Heart left ventricle (tissue), 13 donors: ENCODE data around the gene RALGAPA2.

Source experiments
- POLR2A ChIP-seq, 2 donors: fragments of 450-650 bp; IDR thresholded peaks; one replicate each; pipeline ENCODE4 v1.6.1; 2017; ENCODE audit warnings: antibody characterized with exemption in 2 of 2, mild to moderate bottlenecking in 2 of 2, moderate library complexity in 2 of 2
- TF ChIP-seq, protein P1 (sequence below), 12 donors: fragments of 200-600 bp; sonication (generic) in 4 of 12; IDR thresholded peaks; one replicate each; pipeline versions ENCODE4 v1.5.0 to v1.8.0; 2018 to 2022; ENCODE audit warnings: antibody characterized with exemption in 12 of 12, mild to moderate bottlenecking in 5 of 12
- donor health status: ischemic (EF 13 %, LVEDD 7.1; RV severe dilation, severe dysfunction).
- donor health status: DM: no; HTN: yes; CAD: no.
- donor health status: DM: no; HTN: no; CAD: no.
- donor health status: ischemic (EF 25% LVEDD 6.9; RV normal size, moderate dysfunction).
- donor health status: ischemic (EF 25% LVEDD 5.7; RV mildly dilated, moderate dysfunction).
- donor health status: ischemic (EF 35%, LVEDD 5.7; RV mildly dilated, moderate dysfunction).
- donor health status: nonischemic (EF 11% LVEDD 7.7; RV severe dilation, severe dysfunction).
- donor health status: DM: yes; HTN: yes; CAD: no.
- donor health status: PGD.
- donor health status: ischemic (EF 29% LVEDD 5.4; RV normal size, mild dysfunction).
- donor health status: nonischemic (EF 23%, LVEDD 6.1; RV moderate dilation, normal function).

DNA sequence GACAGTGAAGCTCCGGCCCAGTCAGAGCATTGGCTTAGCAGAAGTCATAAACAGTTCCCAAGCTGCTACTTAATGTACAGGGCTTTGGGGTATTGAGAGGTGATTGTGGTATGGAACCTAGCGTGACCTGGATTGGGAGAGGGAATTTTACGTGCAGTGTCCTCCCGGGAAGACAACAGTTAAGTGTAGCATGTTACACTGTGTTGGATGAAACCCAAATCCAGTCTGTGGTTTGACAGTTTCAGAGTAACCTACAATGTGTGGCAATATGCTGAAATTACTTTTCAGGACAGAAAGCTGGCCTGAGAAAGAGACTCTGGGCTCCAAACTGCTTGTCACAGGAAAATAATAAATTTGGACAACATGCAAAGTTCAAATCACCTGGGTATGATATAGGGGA, 28.1 kb upstream of the RALGAPA2 start:
- TF ChIP-seq POLR2A (IDR thresholded peaks at IDR 0.05): no peak
- TF ChIP-seq, protein P1, sequence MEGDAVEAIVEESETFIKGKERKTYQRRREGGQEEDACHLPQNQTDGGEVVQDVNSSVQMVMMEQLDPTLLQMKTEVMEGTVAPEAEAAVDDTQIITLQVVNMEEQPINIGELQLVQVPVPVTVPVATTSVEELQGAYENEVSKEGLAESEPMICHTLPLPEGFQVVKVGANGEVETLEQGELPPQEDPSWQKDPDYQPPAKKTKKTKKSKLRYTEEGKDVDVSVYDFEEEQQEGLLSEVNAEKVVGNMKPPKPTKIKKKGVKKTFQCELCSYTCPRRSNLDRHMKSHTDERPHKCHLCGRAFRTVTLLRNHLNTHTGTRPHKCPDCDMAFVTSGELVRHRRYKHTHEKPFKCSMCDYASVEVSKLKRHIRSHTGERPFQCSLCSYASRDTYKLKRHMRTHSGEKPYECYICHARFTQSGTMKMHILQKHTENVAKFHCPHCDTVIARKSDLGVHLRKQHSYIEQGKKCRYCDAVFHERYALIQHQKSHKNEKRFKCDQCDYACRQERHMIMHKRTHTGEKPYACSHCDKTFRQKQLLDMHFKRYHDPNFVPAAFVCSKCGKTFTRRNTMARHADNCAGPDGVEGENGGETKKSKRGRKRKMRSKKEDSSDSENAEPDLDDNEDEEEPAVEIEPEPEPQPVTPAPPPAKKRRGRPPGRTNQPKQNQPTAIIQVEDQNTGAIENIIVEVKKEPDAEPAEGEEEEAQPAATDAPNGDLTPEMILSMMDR (IDR thresholded peaks at IDR 0.05): no peak
